COLO668 (cell line): ENCODE data around the gene GNAQ.

Experiments used
- DNase-seq: peaks from one replicate; lab custom pipeline; 2025; ENCODE audit not compliant: unreplicated experiment; lab: John Stamatoyannopoulos, UW

Gene GNAQ

GRCh38 chr9:77820293-77820954 is 211.2 kb downstream of the GNAQ start:
- DNase-seq, result no peak

GRCh38 chr9:77819657-77820056 is 212.0 kb downstream of the GNAQ start:
- DNase-seq, result no peak

GRCh38 chr9:77817590-77818311 is 213.9 kb downstream of the GNAQ start:
- DNase-seq, result no peak

GRCh38 chr9:77816641-77817341 is 214.8 kb downstream of the GNAQ start:
- DNase-seq, result no peak

- no peak for DNase-seq
These were observed 216.4 kb downstream of the GNAQ start for GRCh38 chr9:77815260-77815659.

- no peak for DNase-seq
These were observed 219.8 kb downstream of the GNAQ start for GRCh38 chr9:77811832-77812231.

- no peak for DNase-seq
These were observed 220.9 kb downstream of the GNAQ start for GRCh38 chr9:77810637-77811119.

GRCh38 chr9:77810047-77810446 is 221.6 kb downstream of the GNAQ start:
- DNase-seq, result no peak

- no peak for DNase-seq
These were observed 222.1 kb downstream of the GNAQ start for GRCh38 chr9:77809552-77809951.

GRCh38 chr9:77808751-77809081 is 222.9 kb downstream of the GNAQ start:
- DNase-seq, result no peak

GRCh38 chr9:77807846-77808750 is 223.5 kb downstream of the GNAQ start:
- DNase-seq, result no peak

GRCh38 chr9:77807281-77807683 is 224.3 kb downstream of the GNAQ start:
- no peak for DNase-seq

- no peak for DNase-seq
These were observed 224.9 kb downstream of the GNAQ start for GRCh38 chr9:77806741-77807140.

GRCh38 chr9:77805810-77806209 is 225.8 kb downstream of the GNAQ start:
- DNase-seq, result no peak

- DNase-seq, result no peak
These were observed 228.2 kb downstream of the GNAQ start for GRCh38 chr9:77803423-77803822.

- peak; percentile 80 for DNase-seq
These were observed 228.9 kb downstream of the GNAQ start for GRCh38 chr9:77802515-77803293.

GRCh38 chr9:77802064-77802463 is 229.5 kb downstream of the GNAQ start:
- no peak for DNase-seq

- DNase-seq, result no peak
These were observed 230.6 kb downstream of the GNAQ start for GRCh38 chr9:77800924-77801551.

- no peak for DNase-seq
These were observed 233.5 kb downstream of the GNAQ start for GRCh38 chr9:77798140-77798539.

GRCh38 chr9:77794985-77795384 is 236.6 kb downstream of the GNAQ start:
- DNase-seq, result no peak
